Progenitor cell of endocrine pancreas (in vitro differentiated cells): ENCODE measurements around the gene PAX8. TPM values are rescaled to one million over a fixed set of nuclear protein-coding genes. Genes with fewer than 3 reads are reported as not detected.

Source experiments
- DNase-seq: peaks from one replicate; pipeline ENCODE4 v3.0.0; 2021; ENCODE audit warnings: low spot score; ENCODE audit not compliant: unreplicated experiment
- H3K27ac Mint-ChIP-seq: 2 replicates; pipeline ENCODE4 v1.8.0; 2021; ENCODE audit warnings: mild to moderate bottlenecking, moderate library complexity, mixed read lengths
- H3K27me3 Mint-ChIP-seq: 2 replicates; pipeline ENCODE4 v1.8.0; 2021; ENCODE audit warnings: mixed read lengths
- H3K36me3 Mint-ChIP-seq: 2 replicates; pipeline ENCODE4 v1.8.0; 2022; ENCODE audit warnings: mixed read lengths; ENCODE audit not compliant: insufficient read depth
- H3K4me1 Mint-ChIP-seq: 2 replicates; pipeline ENCODE4 v1.8.0; 2021; ENCODE audit warnings: low read depth, mixed read lengths
- H3K4me3 Mint-ChIP-seq: 2 replicates; pipeline ENCODE4 v1.8.0; 2021; ENCODE audit warnings: low read depth, mild to moderate bottlenecking, moderate library complexity, mixed read lengths
- H3K9me3 Mint-ChIP-seq: 2 replicates; pipeline ENCODE4 v1.8.0; 2021; ENCODE audit warnings: low read depth, mixed read lengths
- CTCF ChIP-seq: fragments of 200-600 bp; sonication (generic); IDR thresholded peaks from one replicate; pipeline ENCODE4 v1.5.0; 2021; ENCODE audit warnings: antibody characterized with exemption, mild to moderate bottlenecking; ENCODE audit not compliant: unreplicated experiment
- total RNA-seq: library from RNA; stranded (reverse); gene quantifications from 2 replicates; pipeline ENCODE4 v1.2.1, GENCODE V29; 2021

PAX8 gene
- total RNA-seq, 1 donor from 2014 or later, result 3.9 TPM

- Mint-ChIP-seq H3K4me3 (no peak overlapping the region), H3K4me1 (peaks cover 9% of the 10 kb centered on the region), H3K27me3 (peaks cover 13% of the 10 kb centered on the region), H3K27ac (no peak overlapping the region), H3K9me3 (no peaks in the 10 kb centered on the region), H3K36me3 (no peaks in the 10 kb centered on the region)
- no peak for DNase-seq
- TF ChIP-seq CTCF, result no peak
Measured at GRCh38 chr2:113209011-113209645, 69.6 kb downstream of the PAX8 start.

GRCh38 chr2:113208396-113208795, 70.3 kb downstream of the PAX8 start:
- Mint-ChIP-seq H3K4me3 (no peak overlapping the region), H3K36me3 (no peaks in the 10 kb centered on the region), H3K27me3 (peaks cover 11% of the 10 kb centered on the region), H3K27ac (no peak overlapping the region), H3K4me1 (peaks cover 9% of the 10 kb centered on the region), H3K9me3 (no peaks in the 10 kb centered on the region)
- no peak for DNase-seq
- no peak for TF ChIP-seq CTCF

- no peak for DNase-seq
- H3K36me3 Mint-ChIP-seq, result no peaks in the 10 kb centered on the region
- H3K4me3 Mint-ChIP-seq, result no peak overlapping the region
- TF ChIP-seq CTCF, result no peak
- no peak overlapping the region for H3K27ac Mint-ChIP-seq
- H3K4me1 Mint-ChIP-seq, result peaks cover 4% of the 10 kb centered on the region
- no peaks in the 10 kb centered on the region for H3K9me3 Mint-ChIP-seq
- H3K27me3 Mint-ChIP-seq, result peaks cover 7% of the 10 kb centered on the region
Measured at GRCh38 chr2:113207021-113207420, 71.7 kb downstream of the PAX8 start.

- peaks cover 1% of the 10 kb centered on the region for H3K4me1 Mint-ChIP-seq
- no peak for DNase-seq
- H3K9me3 Mint-ChIP-seq, result no peaks in the 10 kb centered on the region
- H3K27me3 Mint-ChIP-seq, result peaks cover 3% of the 10 kb centered on the region
- no peak overlapping the region for H3K27ac Mint-ChIP-seq
- no peak overlapping the region for H3K4me3 Mint-ChIP-seq
- TF ChIP-seq CTCF, result no peak
- H3K36me3 Mint-ChIP-seq, result no peaks in the 10 kb centered on the region
Measured at GRCh38 chr2:113206251-113206650, 72.5 kb downstream of the PAX8 start.

GRCh38 chr2:113203901-113204519, 74.7 kb downstream of the PAX8 start:
- Mint-ChIP-seq H3K4me1 (peaks cover 1% of the 10 kb centered on the region), H3K36me3 (no peaks in the 10 kb centered on the region), H3K9me3 (no peaks in the 10 kb centered on the region), H3K27ac (no peak overlapping the region), H3K4me3 (no peak overlapping the region), H3K27me3 (peaks cover 3% of the 10 kb centered on the region)
- peak; percentile 88 for TF ChIP-seq CTCF
- peak; percentile 70 for DNase-seq
